LNCAP (cell line): ENCODE results near the gene RERE.

Source experiments
- CTCF ChIP-seq: fragments of 450-650 bp; IDR thresholded peaks from 2 replicates; pipeline ENCODE4 v1.5.1; 2017; ENCODE audit warnings: mild to moderate bottlenecking

RERE gene

GRCh38 chr1:8810987-8811386 is 6.5 kb downstream of the RERE start:
- TF ChIP-seq CTCF: no peak

GRCh38 chr1:8809342-8809736 is 8.1 kb downstream of the RERE start:
- TF ChIP-seq CTCF: no peak

GRCh38 chr1:8807004-8807403 is 10.4 kb downstream of the RERE start:
- TF ChIP-seq CTCF: no peak

GRCh38 chr1:8800416-8800815 is 17.0 kb downstream of the RERE start:
- no peak for TF ChIP-seq CTCF

GRCh38 chr1:8797216-8797615 is 20.2 kb downstream of the RERE start:
- no peak for TF ChIP-seq CTCF

- TF ChIP-seq CTCF: no peak
Observed at GRCh38 chr1:8796812-8797211, 20.6 kb downstream of the RERE start.

- TF ChIP-seq CTCF: no peak
Observed at GRCh38 chr1:8794605-8795004, 22.8 kb downstream of the RERE start.

- TF ChIP-seq CTCF: no peak
Observed at GRCh38 chr1:8791819-8792218, 25.6 kb downstream of the RERE start.
